Stimulated activated CD8-positive, alpha-beta memory T cell treated with anti-CD3 and anti-CD28 coated beads, Interleukin-7, amount 100 ng/mL, for 48 hours (primary cell): Measurements from ENCODE around the gene SLC25A10.

Source experiments
- DNase-seq, 2 donors: peaks; one replicate each; pipeline ENCODE4 v3.0.0-alpha.2; 2020; ENCODE audit warnings: low read depth in 1 of 2; ENCODE audit errors: extremely low read depth in 1 of 2

Gene SLC25A10

DNA sequence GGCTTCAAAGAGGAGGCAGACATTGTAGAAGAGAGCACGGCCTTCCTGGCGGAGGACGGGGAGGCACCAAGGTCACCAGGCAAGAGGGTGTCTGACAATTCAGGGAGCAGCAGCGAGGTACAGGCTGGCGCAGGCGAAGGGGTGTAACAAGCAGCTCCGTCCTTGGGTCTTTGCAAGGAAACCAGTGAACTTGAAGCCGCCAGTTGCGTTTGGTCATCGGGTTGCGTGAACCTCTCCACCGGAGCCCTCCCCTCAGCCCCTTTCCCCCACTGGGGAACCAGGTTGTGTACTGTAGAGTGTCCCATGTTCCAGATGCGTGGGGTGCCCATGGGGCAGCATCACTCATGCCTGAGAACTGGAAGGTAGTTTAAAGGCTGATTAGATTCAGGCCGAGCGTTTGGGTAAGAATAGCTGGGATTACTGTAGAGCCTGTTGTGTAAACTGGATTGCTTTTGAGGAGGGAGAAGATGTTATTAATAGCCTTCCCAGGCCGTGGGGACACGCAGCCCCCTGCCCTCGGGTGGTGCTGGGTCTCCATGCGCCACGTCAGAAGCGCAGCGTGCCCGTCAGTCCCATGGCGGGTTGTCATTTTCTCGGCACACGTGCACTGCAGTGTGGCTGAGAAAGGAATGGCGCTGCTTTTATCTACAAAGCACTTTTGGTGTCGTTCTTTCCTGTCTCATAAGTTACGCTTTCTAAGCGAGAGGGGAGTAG, 6.4 kb upstream of the SLC25A10 start:
- no peak for DNase-seq

DNA sequence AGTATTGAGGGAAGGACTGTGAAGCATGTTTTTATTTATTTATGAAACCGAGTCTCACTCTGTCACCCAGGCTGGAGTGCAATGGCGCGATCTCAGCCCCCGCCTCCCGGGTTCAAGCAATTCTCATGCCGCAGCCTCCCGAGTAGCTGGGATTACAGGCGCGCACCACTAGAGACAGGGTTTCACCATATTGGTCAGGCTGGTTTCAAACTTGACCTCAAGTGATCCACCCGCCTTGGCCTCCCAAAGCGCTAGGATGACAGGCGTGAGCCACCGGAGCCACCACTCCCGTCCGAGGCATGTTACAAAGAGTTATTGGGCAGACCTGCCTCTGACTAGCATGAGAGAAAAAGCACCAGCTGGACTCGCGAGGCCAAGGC, 5.9 kb upstream of the SLC25A10 start:
- no peak for DNase-seq

DNA sequence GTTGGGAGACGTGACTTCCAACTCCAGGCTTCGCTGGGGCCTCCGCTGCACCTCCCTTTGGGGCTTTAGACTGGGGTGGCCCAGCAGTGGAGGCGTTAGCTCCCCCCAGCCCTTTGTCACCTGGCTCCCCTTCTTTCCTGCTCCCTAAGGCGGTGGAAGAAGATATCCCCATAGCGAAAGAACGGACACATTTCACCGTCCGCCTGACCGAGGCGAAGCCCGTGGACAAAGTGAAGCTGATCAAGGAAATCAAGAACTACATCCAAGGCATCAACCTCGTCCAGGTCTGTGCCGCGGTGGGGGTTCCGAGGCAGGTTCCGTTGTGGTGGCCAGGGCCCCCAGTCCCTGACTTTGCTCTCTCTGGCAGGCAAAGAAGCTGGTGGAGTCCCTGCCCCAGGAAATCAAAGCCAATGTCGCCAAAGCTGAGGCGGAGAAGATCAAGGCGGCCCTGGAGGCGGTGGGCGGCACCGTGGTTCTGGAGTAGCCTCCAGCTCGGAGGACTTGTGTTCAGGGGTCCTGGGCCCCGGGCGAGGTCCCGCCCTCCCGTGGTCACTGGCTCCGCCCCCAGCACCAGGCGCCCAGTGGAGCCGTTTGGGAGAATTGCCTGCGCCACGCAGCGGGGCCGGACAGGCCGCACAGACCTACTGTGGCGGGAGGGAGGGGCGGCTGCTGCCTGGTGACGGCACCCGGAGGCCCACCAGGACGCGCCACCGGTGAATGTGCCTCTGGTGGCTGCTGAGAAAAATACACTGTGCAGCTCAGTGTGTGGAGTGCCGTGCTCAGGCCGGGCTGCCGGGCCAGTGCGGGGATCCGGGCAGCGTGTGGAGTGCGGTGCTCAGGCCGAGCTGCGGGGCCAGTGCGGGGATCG, 5.1 kb upstream of the SLC25A10 start:
- no peak for DNase-seq

DNA sequence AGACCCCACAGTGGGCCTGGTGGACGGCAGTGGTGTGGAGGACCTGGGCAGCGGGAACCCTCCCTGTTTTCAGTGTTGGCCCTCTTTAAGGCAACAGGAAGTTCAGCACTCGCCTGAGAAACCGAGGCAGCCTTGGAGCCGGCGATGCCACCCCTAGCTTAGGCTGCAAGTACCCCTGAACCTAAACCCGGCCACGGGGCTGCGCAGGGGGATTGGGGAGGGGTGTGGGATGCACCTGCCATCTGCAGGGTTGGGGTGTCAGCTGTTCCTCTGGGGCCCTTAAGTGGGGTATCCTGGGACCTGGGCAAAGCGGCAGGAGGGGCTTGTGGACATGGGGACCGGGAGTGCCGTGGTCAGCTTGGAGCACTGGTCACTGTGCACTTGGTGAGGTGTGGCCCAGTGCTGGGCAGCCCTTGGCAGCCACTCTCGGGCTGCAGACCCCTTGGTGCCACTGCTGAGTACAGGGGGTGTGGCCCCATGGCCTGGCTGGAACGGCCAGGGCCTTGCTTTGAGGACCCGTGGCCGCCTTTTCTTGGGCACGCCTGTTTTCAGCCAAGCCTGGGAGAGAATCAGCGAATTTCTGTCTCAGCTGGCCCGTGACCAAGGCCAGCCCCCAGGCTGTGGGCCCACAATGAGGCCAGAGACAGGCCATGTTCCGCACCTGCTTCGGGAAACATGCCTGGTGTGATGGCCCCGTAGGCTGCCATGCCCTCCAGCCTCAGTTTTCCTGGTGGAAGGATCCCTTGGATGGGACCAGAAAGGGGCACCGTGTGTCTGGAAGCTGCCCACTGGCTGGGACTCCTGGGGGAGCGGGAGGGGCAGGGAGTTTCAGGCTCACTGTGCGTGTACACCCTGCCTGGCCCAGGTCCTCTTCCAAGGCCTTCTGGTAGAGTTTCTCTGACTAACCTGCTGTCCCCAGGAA, 4.1 kb upstream of the SLC25A10 start:
- DNase-seq: no peak

DNA sequence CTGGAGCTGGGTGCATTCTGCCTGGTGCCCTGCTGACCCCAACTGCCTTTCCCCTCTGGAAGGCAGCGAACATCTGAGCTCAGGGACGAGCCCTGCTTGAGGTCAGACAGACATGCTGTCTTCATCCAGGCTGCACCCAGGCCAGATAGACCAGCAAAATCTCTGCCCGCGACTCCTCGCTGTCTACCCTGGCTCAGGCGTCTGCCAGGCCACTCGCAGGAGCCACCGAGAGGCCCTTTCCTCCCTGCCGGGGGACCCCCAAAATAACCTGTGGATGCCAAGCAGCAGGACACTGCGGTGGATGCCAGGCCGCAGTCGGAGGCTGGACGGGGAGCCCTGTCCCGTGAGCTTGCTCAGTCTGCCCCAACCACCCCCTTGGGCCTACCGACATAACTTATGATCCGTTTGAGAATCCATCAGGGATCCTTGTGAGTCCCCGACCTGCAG, 3.3 kb upstream of the SLC25A10 start:
- no peak for DNase-seq

DNA sequence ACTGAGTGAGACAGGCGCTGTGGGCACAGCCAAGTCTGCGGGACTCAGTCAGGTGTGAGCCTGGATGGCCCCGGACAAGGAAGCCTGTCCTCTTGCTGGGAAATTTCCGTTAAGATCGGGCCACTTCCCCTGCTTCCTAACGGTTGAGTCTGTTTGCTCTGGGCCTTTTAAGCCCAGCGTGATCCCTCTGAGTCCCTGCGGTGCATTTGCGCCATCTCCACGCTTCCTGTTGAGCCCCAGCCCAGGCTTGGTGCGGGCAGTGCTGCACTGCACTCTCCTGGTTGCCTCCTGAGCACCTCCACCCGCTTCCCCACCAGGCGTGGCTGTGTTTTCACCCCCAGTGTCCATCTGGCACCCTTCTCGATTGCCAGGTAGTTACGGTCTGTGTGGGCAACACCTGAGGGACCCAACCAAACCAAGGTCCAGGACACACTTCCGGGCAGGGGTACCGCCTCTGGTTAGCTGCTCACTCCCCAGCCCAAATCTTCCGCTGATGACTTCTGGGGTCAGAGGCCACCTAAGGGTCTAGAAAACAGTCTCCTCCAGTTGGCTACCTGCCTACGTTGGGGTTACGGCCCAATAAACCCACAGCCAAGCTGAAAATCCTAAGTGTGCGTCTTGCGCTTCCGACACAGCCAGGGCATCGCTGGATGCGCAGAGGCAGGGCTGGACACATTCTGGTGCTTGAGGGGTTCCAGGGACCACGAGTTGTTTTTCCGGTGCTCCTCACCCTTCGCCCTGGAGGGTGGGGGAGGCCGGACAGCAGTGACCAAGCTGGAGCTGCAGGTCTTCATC, 1.4 kb upstream of the SLC25A10 start:
- no peak for DNase-seq

GRCh38 chr17:81712468-81713003, 452 bp downstream of the SLC25A10 start:
- DNase-seq: no peak

GRCh38 chr17:81713004-81713555, 996 bp downstream of the SLC25A10 start:
- DNase-seq: no peak

GRCh38 chr17:81713556-81714411, 1.7 kb downstream of the SLC25A10 start:
- no peak for DNase-seq

- DNase-seq: no peak
Measured at GRCh38 chr17:81714412-81715106, 2.5 kb downstream of the SLC25A10 start.

DNA sequence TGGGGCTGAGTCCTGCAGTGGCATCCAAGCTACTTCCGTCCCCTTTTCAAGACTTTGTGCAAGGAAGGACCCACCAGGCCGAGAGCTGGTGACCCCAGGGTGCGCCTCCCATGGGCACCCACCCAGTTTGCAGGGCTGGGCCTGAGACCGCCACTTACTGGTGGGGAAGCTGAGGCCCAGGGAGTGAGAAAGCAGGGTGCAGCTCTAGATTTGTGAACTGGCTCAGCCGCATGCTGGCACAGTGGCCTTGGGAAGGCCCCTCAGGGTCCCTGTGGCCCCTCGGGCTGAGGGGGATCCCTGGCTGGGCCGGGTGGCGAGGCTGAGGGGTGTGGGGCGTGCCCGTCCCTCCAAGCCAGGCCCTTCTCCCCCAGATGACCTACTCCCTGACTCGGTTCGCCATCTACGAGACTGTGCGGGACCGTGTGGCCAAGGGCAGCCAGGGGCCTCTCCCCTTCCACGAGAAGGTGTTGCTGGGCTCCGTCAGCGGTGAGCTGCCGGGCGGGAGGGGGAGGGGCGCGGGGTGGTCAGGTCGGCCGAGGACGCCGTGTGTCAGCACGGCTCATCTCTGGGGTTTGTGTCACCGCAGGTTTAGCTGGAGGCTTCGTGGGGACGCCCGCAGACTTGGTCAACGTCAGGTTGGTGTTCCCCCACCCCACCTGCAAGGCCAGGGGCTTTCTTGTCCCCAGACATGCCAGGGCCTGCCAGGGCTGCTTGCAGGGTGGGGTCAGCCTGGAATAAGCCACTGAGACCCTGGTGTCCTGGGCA, 3.2 kb downstream of the SLC25A10 start:
- no peak for DNase-seq

- no peak for DNase-seq
Measured at GRCh38 chr17:81715872-81716673, 4.0 kb downstream of the SLC25A10 start.

DNA sequence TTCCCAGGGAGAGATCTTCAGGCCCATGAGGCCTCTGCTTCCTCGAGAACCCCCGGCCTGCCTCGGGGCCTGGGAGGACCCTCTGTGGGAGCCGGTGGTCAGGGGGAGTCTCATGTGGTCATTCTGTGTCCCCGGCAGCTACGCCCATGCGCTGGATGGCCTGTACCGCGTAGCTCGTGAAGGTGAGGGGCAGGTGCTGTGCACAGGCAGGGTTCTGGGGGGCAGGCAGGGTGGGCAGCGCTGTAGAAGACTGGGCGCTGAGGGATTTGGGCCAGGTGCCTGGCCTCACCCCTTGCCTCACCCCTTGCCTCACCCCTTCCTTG, 4.6 kb downstream of the SLC25A10 start:
- DNase-seq: no peak

GRCh38 chr17:81717049-81717765, 5.1 kb downstream of the SLC25A10 start:
- no peak for DNase-seq

- DNase-seq: no peak
Measured at GRCh38 chr17:81717766-81718089, 5.6 kb downstream of the SLC25A10 start.
